K562 (cell line): ENCODE results near the gene PRKAR1B. TPM values are rescaled to one million over a fixed set of nuclear protein-coding genes. Genes with fewer than 3 reads are reported as not detected.

Experiments
- ARHGAP35 ChIP-seq: fragments of 450-650 bp; IDR thresholded peaks from 2 replicates; pipeline ENCODE4 v1.6.1; 2018; ENCODE audit not compliant: partially characterized antibody
- CGGBP1 ChIP-seq: fragments of 250-450 bp; sonication (Bioruptor Pico); IDR thresholded peaks from 2 replicates; pipeline ENCODE4 v1.9.0; 2021; ENCODE audit warnings: mild to moderate bottlenecking
- HOXB6 ChIP-seq: fragments of 250-450 bp; sonication (Bioruptor Pico); IDR thresholded peaks from 2 replicates; pipeline ENCODE4 v1.5.1; 2022; ENCODE audit warnings: mild to moderate bottlenecking, borderline replicate concordance
- MCM2 ChIP-seq: fragments of 450-650 bp; IDR thresholded peaks from 2 replicates; pipeline ENCODE4 v1.6.1; 2017; ENCODE audit warnings: low read depth, mild to moderate bottlenecking
- MED1 ChIP-seq: sonication (generic); formaldehyde crosslinking; IDR thresholded peaks from 2 replicates; pipeline ENCODE4 v1.8.1; 2023; ENCODE audit warnings: missing genetic modification reagents, borderline replicate concordance
- MXI1 ChIP-seq: IDR thresholded peaks from 2 replicates; pipeline ENCODE4 v1.6.1; 2011; ENCODE audit warnings: low read depth, mild to moderate bottlenecking, improper control_type of control experiment, low read length
- PURB ChIP-seq: sonication (generic); formaldehyde crosslinking; IDR thresholded peaks from 2 replicates; pipeline ENCODE4 v1.9.0; 2021; ENCODE audit warnings: low read depth, mild to moderate bottlenecking, missing genetic modification reagents
- RAD21 ChIP-seq, 2 experiments: fragments of 250-450 bp in 1 of 2; fragments of 450-650 bp in 1 of 2; sonication (Bioruptor Pico) in 1 of 2; formaldehyde crosslinking in 1 of 2; IDR thresholded peaks in 1 of 2; conservative IDR thresholded peaks in 1 of 2; 2 replicates each; pipeline versions ENCODE4 v1.4.0 to v1.8.0; 2020 to 2022; ENCODE audit warnings: mild to moderate bottlenecking in 2 of 2, moderate library complexity in 1 of 2
- RFX7 ChIP-seq: fragments of 250-450 bp; sonication (Bioruptor Pico); IDR thresholded peaks from 2 replicates; pipeline ENCODE4 v1.5.1; 2021; ENCODE audit warnings: mild to moderate bottlenecking
- STAT6 ChIP-seq: sonication (generic); formaldehyde crosslinking; IDR thresholded peaks from 2 replicates; pipeline ENCODE4 v1.8.1; 2023; ENCODE audit warnings: mild to moderate bottlenecking, missing genetic modification reagents
- TOE1 ChIP-seq, 2 experiments: fragments of 450-650 bp in 1 of 2; sonication (generic) in 1 of 2; formaldehyde crosslinking in 1 of 2; IDR thresholded peaks; 2 replicates each; pipeline versions ENCODE4 v1.7.1 to v1.8.0; 2016 to 2022; ENCODE audit warnings: borderline replicate concordance in 2 of 2, mild to moderate bottlenecking in 2 of 2, antibody characterized with exemption in 1 of 2, inconsistent platforms in 1 of 2, low read depth in 1 of 2, missing genetic modification reagents in 1 of 2, moderate library complexity in 1 of 2
- USF2 ChIP-seq: sonication (generic); formaldehyde crosslinking; IDR thresholded peaks from 2 replicates; pipeline ENCODE4 v1.5.0; 2020; ENCODE audit warnings: missing genetic modification reagents
- ZC3H11A ChIP-seq: IDR thresholded peaks from 2 replicates; pipeline ENCODE4 v1.6.1; 2012; ENCODE audit warnings: low read depth, low read length, improper control_type of control experiment
- ZHX1 ChIP-seq: fragments of 150-350 bp; conservative IDR thresholded peaks from 2 replicates; pipeline ENCODE4 v1.6.1; 2014; ENCODE audit warnings: low read length
- ZNF277 ChIP-seq: fragments of 250-450 bp; sonication (Bioruptor Pico); IDR thresholded peaks from 2 replicates; pipeline ENCODE4 v1.8.0; 2022; ENCODE audit warnings: inconsistent platforms, mild to moderate bottlenecking, moderate library complexity, borderline replicate concordance
- ZNF3 ChIP-seq: fragments of 250-450 bp; sonication (Bioruptor Pico); IDR thresholded peaks from 2 replicates; pipeline ENCODE4 v1.5.0; 2021; ENCODE audit warnings: mild to moderate bottlenecking, moderate library complexity
- ZNF347 ChIP-seq: fragments of 450-650 bp; formaldehyde crosslinking; IDR thresholded peaks from 2 replicates; pipeline ENCODE4 v1.4.0; 2020; ENCODE audit warnings: low read depth, mild to moderate bottlenecking, moderate library complexity
- ZNF507 ChIP-seq: conservative IDR thresholded peaks from 2 replicates; pipeline ENCODE4 v1.6.1; 2017; ENCODE audit warnings: missing genetic modification characterization, missing compliant biosample characterization
- ZNF778 ChIP-seq: fragments of 450-650 bp; formaldehyde crosslinking; IDR thresholded peaks from 2 replicates; pipeline ENCODE4 v1.4.0; 2020; ENCODE audit warnings: mild to moderate bottlenecking, moderate library complexity
- polyA plus RNA-seq, 8 experiments: library from polyadenylated mRNA; depleted of rRNA in 4 of 8; stranded (reverse) in 5 of 8; unstranded in 3 of 8; fragments of >200 nt; fragmentation: Nextera tagmentation in 2 of 8; fragmentation: Illumina TruSeq in 1 of 8; extraction: Ambion mirVana in 2 of 8; extraction: Trizol in 1 of 8; gene quantifications; 2 replicates each; pipeline versions ENCODE4 v1.2.1 to v1.2.3, GENCODE V29; 2011 to 2014; ENCODE audit warnings: inconsistent platforms in 1 of 8, missing spikeins in 1 of 8
- total RNA-seq, 7 experiments: library from RNA; depleted of rRNA in 6 of 7; stranded (reverse); fragments of >200 nt in 6 of 7; fragmentation: Illumina TruSeq in 2 of 7; extraction: Trizol in 2 of 7; gene quantifications; 2 replicates each; pipeline versions ENCODE4 v1.2.1 to v1.2.3, GENCODE V29; 2011 to 2021; ENCODE audit warnings: low replicate concordance in 1 of 7

The PRKAR1B gene
- total and polyA plus RNA-seq, 9 of the 15 experiments (the other 6 are each of a cell fraction or from before 2014, with no cell fraction given) = 0.99 to 30.5 (median 12.7) TPM

- TF ChIP-seq ZNF277 (CRISPR knock-in tag) (no peak), HOXB6 (no peak), CGGBP1 (CRISPR knock-in tag) (no peak), RAD21 (CRISPR knock-in tag; conservative IDR thresholded peaks at IDR 0.05 in 1 of 2, IDR thresholded peaks at IDR 0.05 in 1 of 2) (peak in 1 of 2 experiments; percentile 2; a peak in 1 of 4 replicates), MED1 (CRISPR knock-in tag) (no peak), ZNF347 (no peak), ZC3H11A (no peak), PURB (CRISPR knock-in tag) (no peak), USF2 (CRISPR knock-in tag) (no peak), TOE1 (IDR thresholded peaks at IDR 0.05; ENCODE audit: borderline replicate concordance) (no peak), TOE1 (CRISPR knock-in tag; IDR thresholded peaks at IDR 0.05; ENCODE audit: borderline replicate concordance, low read depth) (no peak), ZNF778 (no peak), ZNF507 (tag) (no peak), ARHGAP35 (no peak), STAT6 (CRISPR knock-in tag) (no peak), MCM2 (no peak), MXI1 (peak; percentile 61; the same call in 1 of the 2 replicates), ZNF3 (CRISPR knock-in tag) (no peak), RFX7 (CRISPR knock-in tag) (no peak), ZHX1 (no peak)
Observed at GRCh38 chr7:725223-726005, 1.7 kb downstream of the PRKAR1B start (continued).
